ENCODE results near the gene KLHDC1.

The KLHDC1 gene

GRCh38 chr14:49792618-49793017 lies 99.7 kb downstream of the KLHDC1 start:
- no peak for DNase-seq

- no peak for DNase-seq
These were observed 103.1 kb downstream of the KLHDC1 start for GRCh38 chr14:49796025-49796424.
